Endothelial cell of umbilical vein (primary cell): ENCODE results near the gene PARD3B. TPM values are rescaled to one million over a fixed set of nuclear protein-coding genes. Genes with fewer than 3 reads are reported as not detected.

Experiments used
- BruUV-seq: library from RNA; stranded (reverse); fragments of 400-500 nt; replicated peaks from 2 replicates; lab custom pipeline; 2021; lab: Mats Ljungman, UMichigan
- CTCF ChIA-PET: fragments of 300-600, 350-600 bp; sonication (Branson Sonifier 250); formaldehyde crosslinking; loops from one replicate; lab custom pipeline; 2021; ENCODE audit warnings: antibody characterized with exemption, inconsistent platforms; lab: Charles Lee
- POLR2A ChIA-PET: fragments of 300-600, 350-600 bp; sonication (Branson Sonifier 250); formaldehyde crosslinking; loops from one replicate; lab custom pipeline; 2021; ENCODE audit warnings: antibody characterized with exemption, inconsistent platforms; lab: Charles Lee
- DNase-seq: peaks from one replicate; pipeline ENCODE4 v3.0.0-alpha.2; 2011; ENCODE audit warnings: low read depth, low spot score
- FAIRE-seq: peaks from 2 replicates; lab custom pipeline; 2011; peaks lifted over from hg19 to GRCh38; lab: Jason Lieb, UNC
- H2AFZ ChIP-seq: 2 replicates; pipeline ENCODE4 v1.6.0; 2012; ENCODE audit warnings: low read depth, low read length, control low read depth, inconsistent platforms
- H3K27ac ChIP-seq: 2 replicates; pipeline ENCODE4 v1.5.1; 2011; ENCODE audit warnings: low read depth, mild to moderate bottlenecking, control low read depth, low read length, moderate library complexity; ENCODE audit not compliant: insufficient read depth
- H3K27me3 ChIP-seq, 2 experiments: 2 replicates each; pipeline versions ENCODE4 v1.6.0 to v1.6.1; 2011; ENCODE audit warnings: low read length in 2 of 2, mixed read lengths in 1 of 2; ENCODE audit not compliant: control insufficient read depth in 2 of 2, insufficient read depth in 2 of 2
- H3K36me3 ChIP-seq, 2 experiments: 2 replicates in 1 of 2; 3 replicates in 1 of 2; pipeline ENCODE4 v1.5.1; 2011; ENCODE audit warnings: low read length in 2 of 2, mild to moderate bottlenecking in 1 of 2, moderate library complexity in 1 of 2; ENCODE audit not compliant: control insufficient read depth in 2 of 2, insufficient read depth in 2 of 2; ENCODE audit errors: extremely low read depth in 1 of 2
- H3K4me1 ChIP-seq: 3 replicates; pipeline ENCODE4 v1.5.1; 2011; ENCODE audit warnings: mild to moderate bottlenecking, low read length; ENCODE audit not compliant: control insufficient read depth, insufficient read depth; ENCODE audit errors: extremely low read depth
- H3K4me2 ChIP-seq: 2 replicates; pipeline ENCODE4 v1.6.1; 2011; ENCODE audit warnings: low read length, control low read depth, mixed read lengths; ENCODE audit not compliant: insufficient read depth
- H3K4me3 ChIP-seq, 3 experiments: fragments of 200-600 bp in 1 of 3; sonication (generic), shearing (Covaris generic) in 1 of 3; replicated peaks in 1 of 3; 2 replicates each; pipeline ENCODE4 v1.5.1; 2011 to 2016; ENCODE audit warnings: control low read depth in 3 of 3, low read length in 3 of 3, mild to moderate bottlenecking in 2 of 3, inconsistent platforms in 1 of 3, low read depth in 1 of 3, moderate library complexity in 1 of 3; ENCODE audit not compliant: insufficient read depth in 1 of 3
- H3K79me2 ChIP-seq: 2 replicates; pipeline ENCODE4 v1.6.0; 2012; ENCODE audit warnings: low read length, inconsistent platforms; ENCODE audit not compliant: control insufficient read depth, insufficient read depth
- H3K9ac ChIP-seq: replicated peaks from 2 replicates; pipeline ENCODE3; 2011; ENCODE audit warnings: low read length, control low read depth; ENCODE audit not compliant: insufficient read depth; ENCODE audit errors: extremely low read depth
- H3K9me1 ChIP-seq: replicated peaks from 3 replicates; pipeline ENCODE4 v1.6.0; 2011; ENCODE audit warnings: mild to moderate bottlenecking, low read length; ENCODE audit not compliant: control insufficient read depth, insufficient read depth; ENCODE audit errors: extremely low read depth
- H3K9me3 ChIP-seq: replicated peaks from 2 replicates; pipeline ENCODE4 v1.5.1; 2012; ENCODE audit warnings: low read length, inconsistent platforms; ENCODE audit not compliant: control insufficient read depth, insufficient read depth
- H4K20me1 ChIP-seq: replicated peaks from 2 replicates; pipeline ENCODE3; 2011; ENCODE audit warnings: mild to moderate bottlenecking, low read length; ENCODE audit not compliant: control insufficient read depth, insufficient read depth; ENCODE audit errors: extremely low read depth
- CTCF ChIP-seq, 2 donors: IDR thresholded peaks; 1 replicate in 1 of 2; 2 replicates in 1 of 2; pipeline ENCODE4 v1.5.1; 2011; ENCODE audit warnings: low read length in 2 of 2, mild to moderate bottlenecking in 2 of 2, moderate library complexity in 2 of 2, control low read depth in 1 of 2, inconsistent platforms in 1 of 2, low read depth in 1 of 2; ENCODE audit not compliant: insufficient read depth in 1 of 2; ENCODE audit errors: extremely low read depth in 1 of 2
- EZH2 ChIP-seq: IDR thresholded peaks from 2 replicates; pipeline ENCODE4 v1.6.1; 2012; ENCODE audit warnings: borderline replicate concordance, low read depth, mild to moderate bottlenecking, moderate library complexity, low read length, inconsistent platforms; ENCODE audit not compliant: severe bottlenecking
- FOS ChIP-seq: IDR thresholded peaks from 2 replicates; pipeline ENCODE4 v1.6.1; 2011; ENCODE audit warnings: mild to moderate bottlenecking, low read length, moderate library complexity, borderline replicate concordance; ENCODE audit not compliant: insufficient read depth
- GATA2 ChIP-seq: IDR thresholded peaks from 2 replicates; pipeline ENCODE4 v1.7.0; 2011; ENCODE audit warnings: low read depth, mild to moderate bottlenecking, moderate library complexity, mixed read lengths, low read length; ENCODE audit not compliant: insufficient read length, insufficient read depth
- JUN ChIP-seq: IDR thresholded peaks from 2 replicates; pipeline ENCODE4 v1.6.1; 2011; ENCODE audit warnings: borderline replicate concordance, low read depth; ENCODE audit not compliant: insufficient read length, insufficient read depth
- MAX ChIP-seq: IDR thresholded peaks from 2 replicates; pipeline ENCODE4 v1.6.1; 2011; ENCODE audit not compliant: insufficient read depth, insufficient read length
- MYC ChIP-seq: IDR thresholded peaks from one replicate; pipeline ENCODE4 v1.6.1; 2011; ENCODE audit warnings: mild to moderate bottlenecking, low read depth, low read length
- POLR2A ChIP-seq: IDR thresholded peaks from 2 replicates; pipeline ENCODE4 v1.6.1; 2012; ENCODE audit warnings: low read depth, mild to moderate bottlenecking, control low read depth, low read length
- POLR2AphosphoS5 ChIP-seq: IDR thresholded peaks from 2 replicates; pipeline ENCODE4 v1.6.1; 2012; ENCODE audit warnings: low read depth, mild to moderate bottlenecking, control low read depth, low read length, moderate library complexity; ENCODE audit not compliant: insufficient read depth
- dilution Hi-C: fragments of 300-500 bp; cut with MboI; formaldehyde crosslinking; loops from one replicate; pipeline ENCODE4 v1.15.0; 2019; ENCODE audit warnings: low sequenced_read_pairs; ENCODE audit not compliant: extremely low pct_ligation_motif_present
- intact Hi-C: fragments of 100-400 bp; cut with micrococcal nuclease; formaldehyde crosslinking; loops from one replicate; pipeline ENCODE4 v1.10.0; 2022
- polyA plus RNA-seq, 4 experiments: library from polyadenylated mRNA; depleted of rRNA in 3 of 4; stranded (reverse) in 3 of 4; unstranded in 1 of 4; fragments of >200 nt; gene quantifications; 2 replicates each; pipeline versions ENCODE4 v1.2.1 to v1.2.3, GENCODE V29; 2011 to 2012; ENCODE audit warnings: missing spikeins in 1 of 4
- total RNA-seq: library from RNA; stranded (reverse); gene quantifications from 2 replicates; pipeline ENCODE4 v1.2.3, GENCODE V29; 2021

The PARD3B gene
- total and polyA plus RNA-seq, 2 donors (not counting 3 experiments of a cell fraction or from before 2014, with no cell fraction given), result 2.2 to 30.9 TPM

- H3K4me2 ChIP-seq, result no peak overlapping the region
- no peaks in the 10 kb centered on the region for H3K27me3 ChIP-seq
- H3K4me1 ChIP-seq, result no peaks in the 10 kb centered on the region
- no peak for DNase-seq
- intact Hi-C loops, result no loop called here
- H2AFZ ChIP-seq, result no peak overlapping the region
- H3K9me1 ChIP-seq, result no peaks in the 10 kb centered on the region
- no peak for TF ChIP-seq FOS
- TF ChIP-seq CTCF (IDR thresholded peaks at IDR 0.05; ENCODE audit: extremely low read depth in 1 of 2, insufficient read depth in 1 of 2, low read depth in 1 of 2, low read length in 2 of 2), result no peak
- TF ChIP-seq EZH2, result no peak
- TF ChIP-seq MAX, result no peak
- TF ChIP-seq MYC, result no peak
- TF ChIP-seq JUN, result no peak
- no peak for TF ChIP-seq POLR2AphosphoS5
- TF ChIP-seq GATA2, result no peak
- TF ChIP-seq POLR2A, result no peak
- H3K27ac ChIP-seq, result no peak overlapping the region
- POLR2A ChIA-PET, result no interaction called here
- no peak overlapping the region for H3K4me3 ChIP-seq
- no TSS peak for BruUV-seq
- H3K79me2 ChIP-seq, result peaks cover 2% of the 10 kb centered on the region
- H3K36me3 ChIP-seq, result no peaks in the 10 kb centered on the region
- no peaks in the 10 kb centered on the region for H3K9me3 ChIP-seq
- dilution Hi-C loops, result no loop called here
- H4K20me1 ChIP-seq, result no peaks in the 10 kb centered on the region
- no peak for FAIRE-seq
- CTCF ChIA-PET, result interaction anchor here (0.7 kb wide), 1 partner anchor 18 kb away, joined by 3 read pairs; no protein-coding TSS in a partner anchor
- H3K9ac ChIP-seq, result no peak overlapping the region
Observed at GRCh38 chr2:204561771-204562170, 16.5 kb downstream of the PARD3B start.
